Activated CD8-positive, alpha-beta T cell treated with anti-CD3 and anti-CD28 coated beads for 36 hours (primary cell): Measurements from ENCODE around the gene ETHE1. TPM values are rescaled to one million over a fixed set of nuclear protein-coding genes. Genes with fewer than 3 reads are reported as not detected.
"Not testable (repeated sequence)": the region's sequence is repeated elsewhere in the genome, so short reads cannot be mapped to it uniquely, and the experiment has no call there.

Experiments used
- ATAC-seq: fragments of 200-7000 bp; cut with Tn5 transposase; one replicate; pipeline ENCODE4 v1.10.0; 2021; ENCODE audit warnings: mild to moderate bottlenecking, moderate library complexity
- CTCF ChIA-PET: fragments of 350-600 bp; sonication (Branson Sonifier 250); formaldehyde crosslinking; loops from one replicate; lab custom pipeline; 2021; ENCODE audit warnings: antibody characterized with exemption; lab: Charles Lee
- POLR2A ChIA-PET: fragments of 350-600 bp; sonication (Branson Sonifier 250); formaldehyde crosslinking; loops from one replicate; lab custom pipeline; 2021; ENCODE audit warnings: antibody characterized with exemption; lab: Charles Lee
- DNase-seq: peaks from one replicate; pipeline ENCODE4 v3.0.0-alpha.2; 2020
- H3K27ac Mint-ChIP-seq: one replicate; pipeline ENCODE4 v1.8.0; 2021; ENCODE audit warnings: mild to moderate bottlenecking, mixed read lengths
- H3K27me3 Mint-ChIP-seq: one replicate; pipeline ENCODE4 v1.8.0; 2021; ENCODE audit warnings: mixed read lengths
- H3K36me3 Mint-ChIP-seq: one replicate; pipeline ENCODE4 v1.8.0; 2021; ENCODE audit warnings: low read depth, mixed read lengths
- H3K4me1 Mint-ChIP-seq: one replicate; pipeline ENCODE4 v1.8.0; 2021; ENCODE audit warnings: low read depth, mixed read lengths
- H3K4me3 Mint-ChIP-seq: one replicate; pipeline ENCODE4 v1.8.0; 2021; ENCODE audit warnings: mild to moderate bottlenecking, moderate library complexity, mixed read lengths
- H3K9me3 Mint-ChIP-seq: one replicate; pipeline ENCODE4 v1.8.0; 2021; ENCODE audit warnings: mixed read lengths
- intact Hi-C: fragments of 100-400 bp; cut with micrococcal nuclease; formaldehyde crosslinking; loops from one replicate; pipeline ENCODE4 v1.10.0; 2022
- total RNA-seq, 2 experiments: library from RNA; stranded (reverse); gene quantifications; one replicate each; pipeline ENCODE4 v1.2.3, GENCODE V29; 2021
- TF ChIP-seq, protein P1 (sequence below): fragments of 200-600 bp; IDR thresholded peaks from one replicate; pipeline ENCODE4 v1.8.0; 2022; ENCODE audit warnings: antibody characterized with exemption, mild to moderate bottlenecking

The ETHE1 gene
- total RNA-seq, 2 experiments from 2014 or later: 50.9 to 57.1 TPM

GRCh38 chr19:43525836-43526771 lies 897 bp downstream of the ETHE1 start:
- ChIA-PET POLR2A (interaction anchor here (0.6 to 1.7 kb wide), 5 partner anchors 12 to 68 kb away, joined by 3 to 6 read pairs (median 3); partner anchors contain the start of gene PHLDB3), CTCF (interaction anchor here (0.8 to 9.4 kb wide), 7 partner anchors 10 to 94 kb away, joined by 3 to 328 read pairs (median 6); no protein-coding TSS in a partner anchor)
- Mint-ChIP-seq H3K4me1 (peaks cover 25% of the 10 kb centered on the region), H3K36me3 (peaks cover 1% of the 10 kb centered on the region), H3K27me3 (no peaks in the 10 kb centered on the region), H3K27ac (peak overlapping the region; percentile 97), H3K9me3 (no peaks in the 10 kb centered on the region), H3K4me3 (peak overlapping the region; percentile 93)
- ATAC-seq: peak; percentile 13
- TF ChIP-seq, protein P1, sequence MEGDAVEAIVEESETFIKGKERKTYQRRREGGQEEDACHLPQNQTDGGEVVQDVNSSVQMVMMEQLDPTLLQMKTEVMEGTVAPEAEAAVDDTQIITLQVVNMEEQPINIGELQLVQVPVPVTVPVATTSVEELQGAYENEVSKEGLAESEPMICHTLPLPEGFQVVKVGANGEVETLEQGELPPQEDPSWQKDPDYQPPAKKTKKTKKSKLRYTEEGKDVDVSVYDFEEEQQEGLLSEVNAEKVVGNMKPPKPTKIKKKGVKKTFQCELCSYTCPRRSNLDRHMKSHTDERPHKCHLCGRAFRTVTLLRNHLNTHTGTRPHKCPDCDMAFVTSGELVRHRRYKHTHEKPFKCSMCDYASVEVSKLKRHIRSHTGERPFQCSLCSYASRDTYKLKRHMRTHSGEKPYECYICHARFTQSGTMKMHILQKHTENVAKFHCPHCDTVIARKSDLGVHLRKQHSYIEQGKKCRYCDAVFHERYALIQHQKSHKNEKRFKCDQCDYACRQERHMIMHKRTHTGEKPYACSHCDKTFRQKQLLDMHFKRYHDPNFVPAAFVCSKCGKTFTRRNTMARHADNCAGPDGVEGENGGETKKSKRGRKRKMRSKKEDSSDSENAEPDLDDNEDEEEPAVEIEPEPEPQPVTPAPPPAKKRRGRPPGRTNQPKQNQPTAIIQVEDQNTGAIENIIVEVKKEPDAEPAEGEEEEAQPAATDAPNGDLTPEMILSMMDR: no peak
- intact Hi-C loops: no loop called here
- DNase-seq: peak; percentile 56

DNA sequence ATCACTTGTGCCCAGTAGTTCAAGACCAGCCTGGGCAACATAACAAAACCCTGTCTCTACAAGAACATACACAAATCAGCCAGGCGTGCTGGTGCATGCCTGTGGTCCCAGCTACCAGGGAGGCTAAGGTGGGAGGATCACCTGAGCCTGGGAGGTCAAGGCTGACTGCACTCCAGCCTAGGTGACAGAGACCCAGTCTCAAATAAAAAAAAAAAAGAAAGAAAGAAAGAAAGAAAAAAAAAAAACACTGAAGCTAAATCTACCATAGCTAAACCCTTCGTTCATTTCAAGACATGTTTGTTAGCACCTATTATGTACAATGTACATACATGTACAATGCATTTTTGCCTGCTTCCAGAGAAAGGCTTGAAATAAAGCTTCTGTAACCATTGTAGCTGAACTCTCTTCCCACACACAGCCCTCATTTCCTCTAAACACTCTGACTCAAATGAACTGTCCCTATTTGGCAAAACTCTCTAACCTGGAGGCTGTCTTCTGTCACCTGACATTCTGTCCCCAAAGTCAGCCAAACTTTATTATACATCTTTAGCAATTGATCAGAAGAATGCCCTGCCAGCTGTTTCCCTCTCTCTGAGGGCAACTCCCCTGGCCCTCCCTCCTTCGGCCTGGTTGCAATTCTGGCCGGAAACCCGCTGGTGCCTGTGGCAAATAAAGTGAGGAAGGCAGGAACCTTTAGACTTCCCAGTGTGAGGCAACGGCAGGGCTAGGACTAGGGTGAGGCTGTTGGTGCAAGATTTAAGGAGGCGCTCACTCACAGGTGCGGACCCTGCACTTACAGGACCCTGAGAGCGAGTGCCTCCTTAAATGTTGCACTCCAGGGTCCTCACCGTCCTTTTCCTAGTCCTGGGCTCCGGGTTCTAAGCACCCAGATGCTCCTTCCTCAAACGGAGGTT lies 1.8 kb downstream of the ETHE1 start:
- Mint-ChIP-seq H3K27me3 (no peaks in the 10 kb centered on the region), H3K36me3 (peaks cover 1% of the 10 kb centered on the region), H3K9me3 (no peaks in the 10 kb centered on the region), H3K4me3 (peak overlapping the region; percentile 93), H3K27ac (peak overlapping the region; percentile 97), H3K4me1 (peaks cover 25% of the 10 kb centered on the region)
- POLR2A ChIA-PET: interaction anchor here (0.6 to 1.7 kb wide), 7 partner anchors 11 to 79 kb away, joined by 3 to 6 read pairs (median 3); partner anchors contain the start of gene PHLDB3
- ATAC-seq: peak; percentile 64
- DNase-seq: peak; percentile 45
- CTCF ChIA-PET: interaction anchor here (0.7 to 9.4 kb wide), 9 partner anchors 10 to 93 kb away, joined by 3 to 328 read pairs (median 6); no protein-coding TSS in a partner anchor
- intact Hi-C loops: no loop called here
- TF ChIP-seq, protein P1: no peak

DNA sequence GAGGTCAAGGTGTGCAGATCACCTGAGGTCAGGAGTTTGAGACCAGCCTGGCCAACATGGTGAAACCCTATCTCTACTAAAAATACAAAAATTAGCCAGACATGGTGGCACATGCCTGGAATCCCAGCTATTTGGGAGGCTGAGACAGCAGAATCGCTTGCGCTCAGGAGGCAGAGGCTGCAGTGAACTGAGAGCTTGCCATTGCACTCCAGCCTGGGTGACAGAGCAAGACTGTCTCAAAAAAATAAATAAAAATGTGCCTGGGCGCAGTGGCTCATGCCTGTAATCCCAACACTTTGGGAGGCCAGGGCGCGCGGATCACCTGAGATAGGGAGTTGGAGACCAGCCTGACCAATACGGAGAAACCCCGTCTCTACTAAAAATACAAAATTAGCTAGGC lies 3.3 kb downstream of the ETHE1 start:
- POLR2A ChIA-PET, intact Hi-C loops, H3K27me3 Mint-ChIP-seq, H3K4me3 Mint-ChIP-seq, H3K27ac Mint-ChIP-seq, DNase-seq, H3K36me3 Mint-ChIP-seq, H3K9me3 Mint-ChIP-seq, ATAC-seq: not testable (repeated sequence)
- CTCF ChIA-PET: interaction anchor here (1.2 to 9.4 kb wide), 4 partner anchors 71 to 145 kb away, joined by 3 to 328 read pairs (median 16); no protein-coding TSS in a partner anchor
- H3K4me1 Mint-ChIP-seq: peaks cover 30% of the 10 kb centered on the region

DNA sequence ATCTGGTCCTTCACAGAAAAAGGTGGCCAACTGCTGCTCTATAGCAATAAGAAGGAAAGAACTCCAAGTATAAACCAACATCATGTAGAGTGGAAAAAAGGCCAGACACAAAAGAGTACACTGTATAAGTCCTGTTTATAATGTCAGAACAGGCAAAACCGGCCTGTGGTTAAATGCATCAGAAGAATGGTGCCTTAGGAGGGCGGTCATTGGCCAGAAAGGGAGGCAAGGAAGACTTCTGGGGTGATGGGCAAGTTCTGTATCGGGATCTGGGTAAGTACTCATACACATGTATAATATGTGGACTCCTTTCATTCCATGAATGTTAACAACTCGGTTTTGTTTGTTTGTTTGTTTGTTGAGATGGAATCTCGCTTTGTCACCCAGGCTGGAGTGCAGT lies 4.1 kb downstream of the ETHE1 start:
- POLR2A ChIA-PET: no interaction called here
- no peaks in the 10 kb centered on the region for H3K27me3 Mint-ChIP-seq
- no peak for ATAC-seq
- CTCF ChIA-PET: interaction anchor here (1.2 to 9.4 kb wide), 4 partner anchors 72 to 146 kb away, joined by 3 to 328 read pairs (median 12); no protein-coding TSS in a partner anchor
- no peaks in the 10 kb centered on the region for H3K9me3 Mint-ChIP-seq
- peaks cover 28% of the 10 kb centered on the region for H3K4me1 Mint-ChIP-seq
- DNase-seq: no peak
- intact Hi-C loops: no loop called here
- H3K36me3 Mint-ChIP-seq: peaks cover 5% of the 10 kb centered on the region
- no peak overlapping the region for H3K27ac Mint-ChIP-seq
- no peak overlapping the region for H3K4me3 Mint-ChIP-seq
- TF ChIP-seq, protein P1: no peak
